Neural cell (in vitro differentiated cells): ENCODE results near the gene CCDC175. TPM values are rescaled to one million over a fixed set of nuclear protein-coding genes. Genes with fewer than 3 reads are reported as not detected.
A peak's percentile ranks its signal among the peaks of the same experiment; 100 is the strongest.

Source experiments
- H2AFZ ChIP-seq: fragments of 200-600, 300-800 bp; sonication (generic), shearing (Covaris generic); 2 replicates; pipeline ENCODE4 v1.6.0; 2014; ENCODE audit warnings: low read depth, mild to moderate bottlenecking, antibody characterized with exemption, low read length, moderate library complexity
- H3F3A ChIP-seq: fragments of 200-600 bp; shearing (Covaris generic); 2 replicates; pipeline ENCODE4 v1.6.1; 2016; ENCODE audit warnings: mild to moderate bottlenecking, moderate library complexity, mixed read lengths, antibody characterized with exemption, low read length; ENCODE audit not compliant: insufficient read depth, poor library complexity, severe bottlenecking
- H3K27ac ChIP-seq: fragments of 200-600, 300-800 bp; sonication (generic), shearing (Covaris generic); 2 replicates; pipeline ENCODE4 v1.5.1; 2014; ENCODE audit warnings: mild to moderate bottlenecking, low read length, moderate library complexity
- H3K27me3 ChIP-seq: fragments of 300-800, 200-600 bp; sonication (generic), shearing (Covaris generic); 2 replicates; pipeline ENCODE4 v1.6.0; 2014; ENCODE audit warnings: mild to moderate bottlenecking, low read depth, low read length, moderate library complexity; ENCODE audit not compliant: insufficient read depth
- H3K36me3 ChIP-seq: fragments of 300-800, 200-600 bp; sonication (generic), shearing (Covaris generic); 2 replicates; pipeline ENCODE4 v1.5.1; 2014; ENCODE audit warnings: mild to moderate bottlenecking, antibody characterized with exemption, low read length, moderate library complexity; ENCODE audit not compliant: insufficient read depth
- H3K4me2 ChIP-seq: fragments of 300-800, 200-600 bp; sonication (generic), shearing (Covaris generic); 2 replicates; pipeline ENCODE4 v1.6.0; 2014; ENCODE audit warnings: mild to moderate bottlenecking, low read length
- H3K4me3 ChIP-seq: fragments of 300-800, 200-600 bp; sonication (generic), shearing (Covaris generic); 2 replicates; pipeline ENCODE4 v1.5.1; 2014; ENCODE audit warnings: mild to moderate bottlenecking, low read length, moderate library complexity
- H3K79me2 ChIP-seq: fragments of 200-600 bp; shearing (Covaris generic); replicated peaks from 2 replicates; pipeline ENCODE4 v1.6.0; 2014; ENCODE audit warnings: mild to moderate bottlenecking, low read length, moderate library complexity; ENCODE audit not compliant: insufficient read depth
- H3K9ac ChIP-seq: fragments of 300-800, 200-600 bp; sonication (generic), shearing (Covaris generic); 2 replicates; pipeline ENCODE4 v1.6.1; 2016; ENCODE audit warnings: mild to moderate bottlenecking, low read length, mixed read lengths
- H3K9me2 ChIP-seq: fragments of 200-600 bp; shearing (Covaris generic); 2 replicates; pipeline ENCODE4 v1.6.1; 2016; ENCODE audit warnings: mild to moderate bottlenecking, low read length, mixed read lengths; ENCODE audit not compliant: insufficient read depth
- H3K9me3 ChIP-seq: fragments of 200-600, 300-800 bp; sonication (generic), shearing (Covaris generic); 2 replicates; pipeline ENCODE4 v1.6.1; 2016; ENCODE audit warnings: mild to moderate bottlenecking, mixed run types, low read length, moderate library complexity, mixed read lengths
- H4K20me1 ChIP-seq: fragments of 200-600 bp; shearing (Covaris generic); 2 replicates; pipeline ENCODE4 v1.6.1; 2016; ENCODE audit warnings: mild to moderate bottlenecking, mixed run types; ENCODE audit not compliant: insufficient read depth
- EP300 ChIP-seq: fragments of 450-650 bp; conservative IDR thresholded peaks from 2 replicates; pipeline ENCODE4 v1.6.1; 2014; ENCODE audit warnings: antibody characterized with exemption, mild to moderate bottlenecking, moderate library complexity; ENCODE audit not compliant: poor library complexity, severe bottlenecking
- EZH2 ChIP-seq: fragments of 200-600, 300-800 bp; shearing (Covaris generic), sonication (generic); IDR thresholded peaks from 2 replicates; pipeline ENCODE4 v1.6.1; 2014; ENCODE audit warnings: antibody characterized with exemption, low read length, borderline replicate concordance, mild to moderate bottlenecking; ENCODE audit not compliant: insufficient read depth, poor library complexity, severe bottlenecking
- MXI1 ChIP-seq: fragments of 450-650 bp; conservative IDR thresholded peaks from 2 replicates; pipeline ENCODE4 v1.6.1; 2014; ENCODE audit warnings: antibody characterized with exemption, mild to moderate bottlenecking; ENCODE audit not compliant: poor library complexity, severe bottlenecking
- POLR2AphosphoS5 ChIP-seq: IDR thresholded peaks from 2 replicates; pipeline ENCODE4 v1.6.1; 2012
- RAD21 ChIP-seq: fragments of 450-650 bp; conservative IDR thresholded peaks from 2 replicates; pipeline ENCODE4 v1.6.1; 2014; ENCODE audit warnings: antibody characterized with exemption, mild to moderate bottlenecking, moderate library complexity
- SMC3 ChIP-seq: fragments of 450-650 bp; conservative IDR thresholded peaks from 2 replicates; pipeline ENCODE4 v1.6.1; 2014; ENCODE audit warnings: antibody characterized with exemption, mild to moderate bottlenecking, moderate library complexity; ENCODE audit not compliant: poor library complexity
- TAF1 ChIP-seq: IDR thresholded peaks from 2 replicates; pipeline ENCODE4 v1.6.1; 2012; ENCODE audit warnings: low read depth
- polyA plus RNA-seq: library from polyadenylated mRNA; depleted of rRNA; stranded (reverse); fragments of >200 nt; gene quantifications from 2 replicates; pipeline ENCODE4 v1.2.3, GENCODE V29; 2014
- TF ChIP-seq, protein P1 (sequence below): IDR thresholded peaks from 2 replicates; pipeline ENCODE4 v1.6.1; 2012; ENCODE audit warnings: borderline replicate concordance
- TF ChIP-seq, protein P2 (sequence below): fragments of 450-650 bp; IDR thresholded peaks from 2 replicates; pipeline ENCODE4 v1.5.1; 2014; ENCODE audit warnings: antibody characterized with exemption, mild to moderate bottlenecking, moderate library complexity; ENCODE audit not compliant: poor library complexity, severe bottlenecking

The CCDC175 gene
- polyA plus RNA-seq, 1 donor from 2014 or later = 0.11 TPM

DNA sequence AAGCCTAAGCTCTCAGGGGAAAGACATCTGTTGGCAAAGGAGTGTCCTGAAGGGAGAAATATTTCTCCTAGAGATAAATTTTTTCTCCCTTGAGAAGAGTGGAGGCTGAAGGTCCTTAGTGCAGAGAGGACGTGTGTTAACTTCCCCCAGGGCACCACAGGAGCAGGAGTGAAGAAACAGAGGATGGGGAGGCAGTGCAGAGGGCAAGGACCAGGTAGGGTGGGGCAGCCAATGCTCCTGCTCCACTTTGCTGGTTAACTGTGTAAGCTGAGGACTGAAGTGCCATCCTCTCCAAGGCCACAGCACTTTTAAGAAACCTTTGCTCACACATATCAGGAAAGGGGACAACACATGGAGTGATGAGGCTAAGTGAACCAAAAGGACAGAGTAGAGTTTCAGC, 96.4 kb downstream of the CCDC175 start:
- no peaks in the 10 kb centered on the region for H4K20me1 ChIP-seq
- H3K4me2 ChIP-seq = no peak overlapping the region
- no peak overlapping the region for H2AFZ ChIP-seq
- no peaks in the 10 kb centered on the region for H3K27me3 ChIP-seq
- TF ChIP-seq TAF1 (no peak), MXI1 (no peak), SMC3 (no peak), EP300 (no peak), EZH2 (no peak), POLR2AphosphoS5 (no peak)
- TF ChIP-seq, protein P1, sequence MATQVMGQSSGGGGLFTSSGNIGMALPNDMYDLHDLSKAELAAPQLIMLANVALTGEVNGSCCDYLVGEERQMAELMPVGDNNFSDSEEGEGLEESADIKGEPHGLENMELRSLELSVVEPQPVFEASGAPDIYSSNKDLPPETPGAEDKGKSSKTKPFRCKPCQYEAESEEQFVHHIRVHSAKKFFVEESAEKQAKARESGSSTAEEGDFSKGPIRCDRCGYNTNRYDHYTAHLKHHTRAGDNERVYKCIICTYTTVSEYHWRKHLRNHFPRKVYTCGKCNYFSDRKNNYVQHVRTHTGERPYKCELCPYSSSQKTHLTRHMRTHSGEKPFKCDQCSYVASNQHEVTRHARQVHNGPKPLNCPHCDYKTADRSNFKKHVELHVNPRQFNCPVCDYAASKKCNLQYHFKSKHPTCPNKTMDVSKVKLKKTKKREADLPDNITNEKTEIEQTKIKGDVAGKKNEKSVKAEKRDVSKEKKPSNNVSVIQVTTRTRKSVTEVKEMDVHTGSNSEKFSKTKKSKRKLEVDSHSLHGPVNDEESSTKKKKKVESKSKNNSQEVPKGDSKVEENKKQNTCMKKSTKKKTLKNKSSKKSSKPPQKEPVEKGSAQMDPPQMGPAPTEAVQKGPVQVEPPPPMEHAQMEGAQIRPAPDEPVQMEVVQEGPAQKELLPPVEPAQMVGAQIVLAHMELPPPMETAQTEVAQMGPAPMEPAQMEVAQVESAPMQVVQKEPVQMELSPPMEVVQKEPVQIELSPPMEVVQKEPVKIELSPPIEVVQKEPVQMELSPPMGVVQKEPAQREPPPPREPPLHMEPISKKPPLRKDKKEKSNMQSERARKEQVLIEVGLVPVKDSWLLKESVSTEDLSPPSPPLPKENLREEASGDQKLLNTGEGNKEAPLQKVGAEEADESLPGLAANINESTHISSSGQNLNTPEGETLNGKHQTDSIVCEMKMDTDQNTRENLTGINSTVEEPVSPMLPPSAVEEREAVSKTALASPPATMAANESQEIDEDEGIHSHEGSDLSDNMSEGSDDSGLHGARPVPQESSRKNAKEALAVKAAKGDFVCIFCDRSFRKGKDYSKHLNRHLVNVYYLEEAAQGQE = no peak
- TF ChIP-seq, protein P2, sequence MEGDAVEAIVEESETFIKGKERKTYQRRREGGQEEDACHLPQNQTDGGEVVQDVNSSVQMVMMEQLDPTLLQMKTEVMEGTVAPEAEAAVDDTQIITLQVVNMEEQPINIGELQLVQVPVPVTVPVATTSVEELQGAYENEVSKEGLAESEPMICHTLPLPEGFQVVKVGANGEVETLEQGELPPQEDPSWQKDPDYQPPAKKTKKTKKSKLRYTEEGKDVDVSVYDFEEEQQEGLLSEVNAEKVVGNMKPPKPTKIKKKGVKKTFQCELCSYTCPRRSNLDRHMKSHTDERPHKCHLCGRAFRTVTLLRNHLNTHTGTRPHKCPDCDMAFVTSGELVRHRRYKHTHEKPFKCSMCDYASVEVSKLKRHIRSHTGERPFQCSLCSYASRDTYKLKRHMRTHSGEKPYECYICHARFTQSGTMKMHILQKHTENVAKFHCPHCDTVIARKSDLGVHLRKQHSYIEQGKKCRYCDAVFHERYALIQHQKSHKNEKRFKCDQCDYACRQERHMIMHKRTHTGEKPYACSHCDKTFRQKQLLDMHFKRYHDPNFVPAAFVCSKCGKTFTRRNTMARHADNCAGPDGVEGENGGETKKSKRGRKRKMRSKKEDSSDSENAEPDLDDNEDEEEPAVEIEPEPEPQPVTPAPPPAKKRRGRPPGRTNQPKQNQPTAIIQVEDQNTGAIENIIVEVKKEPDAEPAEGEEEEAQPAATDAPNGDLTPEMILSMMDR = no peak
- no peaks in the 10 kb centered on the region for H3F3A ChIP-seq
- H3K9me3 ChIP-seq = no peaks in the 10 kb centered on the region
- no peak overlapping the region for H3K27ac ChIP-seq
- peak overlapping the region; percentile 1 for H3K4me3 ChIP-seq
- peaks cover 1% of the 10 kb centered on the region for H3K79me2 ChIP-seq
- H3K9ac ChIP-seq = no peak overlapping the region
- H3K36me3 ChIP-seq = peaks cover 4% of the 10 kb centered on the region
- no peaks in the 10 kb centered on the region for H3K9me2 ChIP-seq

DNA sequence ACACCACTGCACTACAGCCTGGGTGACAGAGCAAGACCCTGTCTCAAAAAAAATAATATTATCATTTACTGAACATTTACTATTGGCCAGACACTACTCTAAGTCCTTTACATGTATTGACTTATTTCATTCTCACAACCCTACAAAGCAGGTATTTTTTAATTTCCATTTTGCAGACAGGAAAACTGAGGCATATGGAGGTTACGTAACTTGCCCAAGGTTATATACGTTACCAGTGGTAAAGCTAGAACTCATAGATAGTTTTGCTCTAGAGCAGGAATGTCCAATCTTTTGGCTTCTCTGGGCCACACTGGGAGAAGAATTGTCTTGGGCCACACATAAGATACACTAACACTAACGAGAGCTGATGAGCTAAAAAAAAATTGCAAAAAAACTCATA, 98.1 kb downstream of the CCDC175 start:
- Histone ChIP-seq H3K9me3 (no peaks in the 10 kb centered on the region), H3K79me2 (no peaks in the 10 kb centered on the region), H3K36me3 (peaks cover 4% of the 10 kb centered on the region), H3K4me2 (no peak overlapping the region), H3K27me3 (no peaks in the 10 kb centered on the region), H3K4me3 (no peak overlapping the region), H3K27ac (no peak overlapping the region), H3F3A (no peaks in the 10 kb centered on the region), H2AFZ (no peak overlapping the region), H3K9me2 (no peaks in the 10 kb centered on the region), H3K9ac (no peak overlapping the region), H4K20me1 (no peaks in the 10 kb centered on the region)
- TF ChIP-seq RAD21 (no peak), EZH2 (no peak), TAF1 (no peak), MXI1 (no peak), POLR2AphosphoS5 (no peak), EP300 (no peak), SMC3 (no peak)
- TF ChIP-seq, protein P1 = no peak
- TF ChIP-seq, protein P2 = no peak
